ENCODE measurements around the gene FAM186B. TPM values are rescaled to one million over a fixed set of nuclear protein-coding genes. Genes with fewer than 3 reads are reported as not detected.

The FAM186B gene
- total RNA-seq, 1 donor from 2014 or later = 0.57 TPM

DNA sequence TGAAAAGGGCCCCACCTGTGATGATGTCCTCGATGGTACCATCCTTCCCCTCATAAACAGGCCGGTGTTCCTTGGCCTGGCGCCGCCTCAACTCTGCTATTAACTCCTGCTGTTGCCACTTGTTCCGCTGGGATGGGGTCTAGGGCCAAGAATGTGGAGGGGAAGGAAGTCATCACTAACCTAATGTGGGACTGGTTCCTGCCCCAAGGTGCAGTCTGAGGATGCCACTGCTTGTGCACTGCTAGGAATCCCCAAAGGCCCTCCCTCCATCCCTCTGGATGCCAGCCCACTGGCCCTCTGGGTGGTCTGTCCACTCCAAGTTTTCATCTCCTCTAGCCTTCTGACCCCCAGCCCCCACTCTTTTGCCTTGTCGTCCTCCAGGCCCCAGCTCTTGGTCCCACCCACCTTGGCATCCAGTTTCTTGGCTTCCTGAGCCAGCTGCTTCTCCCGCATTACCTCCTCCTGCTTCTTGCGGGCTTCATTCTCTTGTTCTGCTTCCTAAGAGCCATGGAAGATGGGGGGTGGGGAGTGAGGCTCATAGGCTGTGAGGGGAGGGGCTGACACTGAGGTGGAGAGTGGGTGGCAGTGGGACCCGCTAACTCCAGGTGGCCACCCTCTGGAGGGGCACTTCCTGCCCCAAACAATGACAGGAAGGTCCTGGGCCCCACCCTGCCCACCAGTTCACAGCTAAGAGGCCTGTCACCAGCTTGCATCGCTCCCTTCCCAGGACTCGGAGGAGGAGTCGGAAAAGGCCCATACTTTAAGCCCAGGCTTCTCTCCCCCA lies 41.6 kb upstream of the FAM186B start:
- peaks cover 55% of the 10 kb centered on the region for H3K36me3 ChIP-seq (ENCODE audit: insufficient read depth, low read length)
- H3K9me3 ChIP-seq (ENCODE audit: insufficient read depth, low read depth, low read length) = no peaks in the 10 kb centered on the region
- Mint-ChIP-seq H3K27me3 (ENCODE audit: low read depth, unreplicated experiment) (no peaks in the 10 kb centered on the region), H3K9me3 (ENCODE audit: unreplicated experiment) (no peaks in the 10 kb centered on the region), H3K36me3 (ENCODE audit: low read depth, unreplicated experiment) (peaks cover 37% of the 10 kb centered on the region), H3K4me1 (ENCODE audit: low read depth, unreplicated experiment) (peaks cover 18% of the 10 kb centered on the region), H3K4me3 (ENCODE audit: unreplicated experiment) (no peak overlapping the region), H3K27ac (ENCODE audit: unreplicated experiment) (no peak overlapping the region)
- H3K4me2 ChIP-seq (ENCODE audit: low read length) = no peak overlapping the region
- H4K20me1 ChIP-seq (ENCODE audit: insufficient read depth, low read length) = peaks cover 4% of the 10 kb centered on the region
- FAIRE-seq (no peak), DNase-seq (ENCODE audit: low read depth) (no peak)
- no peaks in the 10 kb centered on the region for H3K79me2 ChIP-seq (ENCODE audit: insufficient read depth, low read length)
- TF ChIP-seq, protein P1, sequence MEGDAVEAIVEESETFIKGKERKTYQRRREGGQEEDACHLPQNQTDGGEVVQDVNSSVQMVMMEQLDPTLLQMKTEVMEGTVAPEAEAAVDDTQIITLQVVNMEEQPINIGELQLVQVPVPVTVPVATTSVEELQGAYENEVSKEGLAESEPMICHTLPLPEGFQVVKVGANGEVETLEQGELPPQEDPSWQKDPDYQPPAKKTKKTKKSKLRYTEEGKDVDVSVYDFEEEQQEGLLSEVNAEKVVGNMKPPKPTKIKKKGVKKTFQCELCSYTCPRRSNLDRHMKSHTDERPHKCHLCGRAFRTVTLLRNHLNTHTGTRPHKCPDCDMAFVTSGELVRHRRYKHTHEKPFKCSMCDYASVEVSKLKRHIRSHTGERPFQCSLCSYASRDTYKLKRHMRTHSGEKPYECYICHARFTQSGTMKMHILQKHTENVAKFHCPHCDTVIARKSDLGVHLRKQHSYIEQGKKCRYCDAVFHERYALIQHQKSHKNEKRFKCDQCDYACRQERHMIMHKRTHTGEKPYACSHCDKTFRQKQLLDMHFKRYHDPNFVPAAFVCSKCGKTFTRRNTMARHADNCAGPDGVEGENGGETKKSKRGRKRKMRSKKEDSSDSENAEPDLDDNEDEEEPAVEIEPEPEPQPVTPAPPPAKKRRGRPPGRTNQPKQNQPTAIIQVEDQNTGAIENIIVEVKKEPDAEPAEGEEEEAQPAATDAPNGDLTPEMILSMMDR (IDR thresholded peaks at IDR 0.05; ENCODE audit: insufficient read depth, low read depth, low read length) = no peak
- TF ChIP-seq EZH2 (IDR thresholded peaks at IDR 0.05; ENCODE audit: insufficient read depth, low read length) = no peak
- H2AFZ ChIP-seq (ENCODE audit: low read depth, low read length) = no peak overlapping the region
- no peaks in the 10 kb centered on the region for H3K27me3 ChIP-seq (ENCODE audit: insufficient read depth, low read length)
- no peak overlapping the region for H3K4me3 ChIP-seq (ENCODE audit: insufficient read depth, low read depth, low read length)
- H3K27ac ChIP-seq (ENCODE audit: low read depth, low read length) = no peak overlapping the region
- no peak overlapping the region for H3K9ac ChIP-seq (ENCODE audit: low read length)
- no peaks in the 10 kb centered on the region for H3K4me1 ChIP-seq (ENCODE audit: insufficient read depth, low read length)

DNA sequence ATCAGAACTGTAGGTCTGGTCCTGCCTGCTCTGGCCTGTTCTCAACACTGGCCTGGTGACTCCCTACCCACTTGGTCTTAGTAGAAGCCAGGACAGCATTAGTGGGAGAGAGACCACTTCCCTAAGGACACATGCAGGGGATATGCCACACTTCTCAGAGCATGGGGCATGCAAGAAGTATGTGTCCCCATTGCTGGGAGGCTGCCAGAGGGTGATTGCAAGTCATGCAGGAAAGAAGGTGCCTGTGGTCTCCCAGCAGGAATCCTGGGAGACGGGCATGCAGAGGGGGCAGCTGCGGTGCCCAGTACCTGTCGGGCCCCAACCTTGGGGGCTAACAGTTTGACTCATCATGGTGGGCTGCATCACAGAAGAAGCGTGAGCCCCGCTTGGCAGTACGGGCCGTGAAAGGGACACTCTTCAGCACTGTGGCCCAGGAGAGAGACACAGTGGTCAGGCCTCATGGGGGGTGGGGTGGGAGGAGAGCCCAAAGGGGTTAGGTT lies 40.9 kb upstream of the FAM186B start:
- no peak overlapping the region for H3K27ac ChIP-seq (ENCODE audit: low read depth, low read length)
- Mint-ChIP-seq H3K9me3 (ENCODE audit: unreplicated experiment) (no peaks in the 10 kb centered on the region), H3K27me3 (ENCODE audit: low read depth, unreplicated experiment) (no peaks in the 10 kb centered on the region), H3K36me3 (ENCODE audit: low read depth, unreplicated experiment) (peaks cover 35% of the 10 kb centered on the region), H3K4me1 (ENCODE audit: low read depth, unreplicated experiment) (peaks cover 18% of the 10 kb centered on the region), H3K4me3 (ENCODE audit: unreplicated experiment) (no peak overlapping the region), H3K27ac (ENCODE audit: unreplicated experiment) (no peak overlapping the region)
- no peak overlapping the region for H2AFZ ChIP-seq (ENCODE audit: low read depth, low read length)
- no peaks in the 10 kb centered on the region for H3K4me1 ChIP-seq (ENCODE audit: insufficient read depth, low read length)
- H3K4me2 ChIP-seq (ENCODE audit: low read length) = no peak overlapping the region
- no peaks in the 10 kb centered on the region for H3K27me3 ChIP-seq (ENCODE audit: insufficient read depth, low read length)
- H3K36me3 ChIP-seq (ENCODE audit: insufficient read depth, low read length) = peaks cover 50% of the 10 kb centered on the region
- H4K20me1 ChIP-seq (ENCODE audit: insufficient read depth, low read length) = peaks cover 4% of the 10 kb centered on the region
- DNase-seq (ENCODE audit: low read depth) (no peak), FAIRE-seq (no peak)
- H3K9me3 ChIP-seq (ENCODE audit: insufficient read depth, low read depth, low read length) = no peaks in the 10 kb centered on the region
- H3K9ac ChIP-seq (ENCODE audit: low read length) = no peak overlapping the region
- no peaks in the 10 kb centered on the region for H3K79me2 ChIP-seq (ENCODE audit: insufficient read depth, low read length)
- no peak for TF ChIP-seq EZH2 (IDR thresholded peaks at IDR 0.05; ENCODE audit: insufficient read depth, low read length)
- TF ChIP-seq, protein P1 (IDR thresholded peaks at IDR 0.05; ENCODE audit: insufficient read depth, low read depth, low read length) = no peak
- no peak overlapping the region for H3K4me3 ChIP-seq (ENCODE audit: insufficient read depth, low read depth, low read length)
